Stimulated activated CD4-positive, alpha-beta T cell treated with anti-CD3 and anti-CD28 coated beads, Interleukin-1b, Interleukin-23, amount 100 ng/mL, for 1 hour (primary cell): ENCODE data around the gene RPA4.
"Not testable (repeated sequence)": the region's sequence is repeated elsewhere in the genome, so short reads cannot be mapped to it uniquely, and the experiment has no call there.

Experiments
- DNase-seq, 2 donors: peaks; one replicate each; pipeline ENCODE4 v3.0.0-alpha.2; 2020; ENCODE audit warnings: low read depth in 2 of 2

RPA4 gene, protein sequence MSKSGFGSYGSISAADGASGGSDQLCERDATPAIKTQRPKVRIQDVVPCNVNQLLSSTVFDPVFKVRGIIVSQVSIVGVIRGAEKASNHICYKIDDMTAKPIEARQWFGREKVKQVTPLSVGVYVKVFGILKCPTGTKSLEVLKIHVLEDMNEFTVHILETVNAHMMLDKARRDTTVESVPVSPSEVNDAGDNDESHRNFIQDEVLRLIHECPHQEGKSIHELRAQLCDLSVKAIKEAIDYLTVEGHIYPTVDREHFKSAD

DNA sequence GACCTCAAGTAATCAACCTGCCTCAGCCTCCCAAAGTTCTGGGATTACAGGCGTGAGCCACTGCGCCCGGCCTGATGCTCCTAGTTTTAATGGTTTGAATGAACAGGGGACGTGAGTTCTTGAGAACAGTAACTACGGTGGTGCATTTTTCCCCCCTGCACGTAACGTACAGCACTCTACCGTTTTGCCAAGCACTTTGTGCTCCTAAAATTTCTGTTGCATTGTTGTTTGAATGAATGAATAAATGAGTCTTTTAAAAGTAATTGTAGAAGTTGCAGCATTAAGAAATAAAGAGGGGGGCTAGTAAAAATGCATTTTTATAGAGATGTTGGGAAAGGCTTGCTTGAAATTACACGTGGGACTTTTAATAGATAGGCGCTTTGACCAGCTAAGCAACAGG is at the start of gene RPA4:
Gene RPA4, plus strand, starts transcription at position 301 of the 400 bp plus-strand sequence. CDS start 403 bp downstream, outside the sequence.
- no peak for DNase-seq

DNA sequence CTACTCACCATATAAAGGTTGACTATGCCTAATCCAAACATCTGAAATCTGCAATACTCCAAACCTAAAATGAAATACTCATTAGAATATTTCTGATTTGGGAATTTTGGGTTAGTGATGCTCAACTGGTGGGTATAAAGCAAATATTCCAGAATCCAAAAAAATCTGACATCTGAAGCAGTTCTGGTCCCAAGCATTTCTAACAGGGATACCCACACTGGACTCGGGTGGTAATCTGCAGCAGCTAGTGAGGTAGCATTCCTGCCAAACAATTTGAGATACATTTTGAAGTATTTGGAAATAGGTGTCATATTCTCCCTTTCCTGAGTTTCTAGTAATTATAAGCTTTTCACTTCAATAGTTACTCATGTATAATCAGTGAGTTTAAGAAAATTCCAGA is 49.6 kb upstream of the RPA4 start:
- no peak for DNase-seq

DNA sequence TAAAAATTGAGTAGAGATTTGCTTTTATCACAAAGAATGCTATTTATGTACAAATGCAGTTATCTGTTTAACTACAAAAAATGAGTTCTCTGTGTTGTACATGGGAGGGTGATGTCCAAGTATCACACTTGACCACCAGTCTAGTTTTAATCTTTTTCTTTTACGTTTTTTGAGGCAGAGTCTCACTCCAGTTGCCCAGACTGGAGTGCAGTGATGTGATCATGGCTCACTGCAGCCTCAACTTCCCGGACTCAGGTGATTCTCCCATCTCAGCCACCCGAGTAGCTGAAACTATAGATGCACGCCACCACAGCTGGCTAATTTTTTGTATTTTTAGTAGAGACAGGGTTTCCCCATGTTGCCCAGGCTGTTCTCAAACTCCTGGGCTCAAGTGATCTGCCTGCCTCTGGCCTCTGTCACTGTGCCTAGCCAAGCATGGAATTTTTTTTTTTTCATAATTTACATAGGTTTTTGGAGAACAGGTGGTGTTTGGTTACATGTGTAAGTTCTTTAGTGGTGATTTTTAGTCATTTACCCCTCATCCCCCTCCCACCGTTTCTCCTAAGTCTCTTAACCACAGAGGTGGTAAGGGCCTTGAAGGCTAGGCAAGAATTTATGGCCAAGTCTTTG is 47.9 kb upstream of the RPA4 start:
- no peak for DNase-seq

DNA sequence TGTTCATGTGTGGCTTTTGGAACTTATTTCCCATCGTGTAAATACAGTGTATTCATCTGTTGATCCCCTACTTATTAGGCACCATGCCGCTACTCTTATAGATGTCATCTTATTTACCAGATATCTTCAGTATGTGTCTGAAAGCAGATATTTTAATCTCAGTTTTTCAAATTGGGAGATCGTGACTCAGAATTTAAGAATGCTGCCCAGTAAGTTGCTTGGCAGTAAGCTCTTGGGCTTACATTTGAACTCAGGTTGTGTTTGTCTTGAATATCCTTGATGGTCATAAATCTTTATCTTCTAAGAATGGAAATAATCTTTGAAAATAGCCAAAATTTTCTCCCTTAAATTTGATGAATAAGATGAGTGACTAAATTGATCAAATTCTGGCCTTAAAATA is 45.9 kb upstream of the RPA4 start:
- no peak for DNase-seq

GRCh38 chrX:96838537-96838936 is 45.2 kb upstream of the RPA4 start:
- no peak for DNase-seq

- no peak for DNase-seq
Observed at GRCh38 chrX:96841325-96841724, 42.4 kb upstream of the RPA4 start.

- not testable (repeated sequence) for DNase-seq
Observed at GRCh38 chrX:96841866-96842265, 41.8 kb upstream of the RPA4 start.

GRCh38 chrX:96843566-96843965 is 40.1 kb upstream of the RPA4 start:
- DNase-seq: no peak

GRCh38 chrX:96846841-96847240 is 36.9 kb upstream of the RPA4 start:
- no peak for DNase-seq

DNA sequence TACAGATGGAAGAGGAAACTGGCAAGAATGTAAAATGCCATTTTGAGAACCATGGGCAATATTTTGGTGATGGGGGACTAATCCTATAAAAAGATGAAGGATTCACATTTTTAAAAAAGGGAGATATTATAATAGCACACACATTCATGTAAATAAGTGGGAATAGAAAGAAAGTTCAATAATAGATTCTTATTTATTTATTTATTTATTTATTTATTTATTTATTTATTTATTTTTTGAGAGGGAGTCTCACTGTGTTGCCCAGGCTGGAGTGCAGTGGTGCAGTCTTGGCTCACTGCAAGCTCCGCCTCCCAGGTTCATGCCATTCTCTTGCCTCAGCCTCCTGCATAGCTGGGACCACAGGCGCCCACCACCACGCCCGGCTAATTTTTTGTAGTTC is 24.3 kb upstream of the RPA4 start:
- not testable (repeated sequence) for DNase-seq

- no peak for DNase-seq
Observed at GRCh38 chrX:96861218-96861617, 22.5 kb upstream of the RPA4 start.

- DNase-seq: no peak
Observed at GRCh38 chrX:96861661-96862060, 22.0 kb upstream of the RPA4 start.

GRCh38 chrX:96884027-96884426 is 319 bp downstream of the RPA4 start:
- no peak for DNase-seq

DNA sequence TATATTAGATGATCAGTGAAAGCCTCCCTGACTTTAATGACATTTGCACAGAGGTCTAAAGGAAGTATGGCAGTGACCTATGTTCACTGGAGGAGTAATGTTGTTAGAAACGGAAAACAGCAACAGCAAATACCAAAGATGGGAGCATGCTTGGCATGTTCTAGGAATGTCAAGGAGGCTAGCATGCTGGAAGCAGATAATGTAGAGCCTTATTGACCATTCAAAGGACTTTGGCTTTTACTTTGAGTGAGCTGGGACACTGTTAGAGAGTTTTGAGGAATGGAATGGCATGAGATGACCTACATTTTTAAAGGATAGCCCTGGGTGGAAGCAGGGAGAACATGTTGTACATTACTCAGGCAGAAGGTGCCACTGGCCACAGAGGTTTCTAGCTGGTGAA is 6.0 kb downstream of the RPA4 start:
- DNase-seq: no peak

DNA sequence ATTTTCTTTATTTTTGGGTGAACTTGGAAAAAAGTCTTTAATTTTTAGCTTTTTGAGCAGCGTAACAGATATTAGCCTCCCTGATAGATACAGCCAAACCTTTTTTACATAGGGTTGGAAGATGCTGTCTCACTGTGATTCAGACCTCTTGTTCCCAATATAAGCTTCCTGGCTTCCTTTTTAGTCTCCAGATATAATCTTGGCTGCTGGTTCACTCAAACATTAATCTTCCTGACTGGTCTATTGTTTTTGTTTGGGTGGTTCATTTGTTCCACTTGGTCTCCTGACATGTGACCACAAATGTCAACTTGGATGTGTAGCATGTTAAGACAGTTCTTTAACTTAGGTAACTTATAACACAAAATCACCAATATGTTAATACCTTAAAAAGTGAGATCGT is 23.0 kb downstream of the RPA4 start:
- DNase-seq: no peak

DNA sequence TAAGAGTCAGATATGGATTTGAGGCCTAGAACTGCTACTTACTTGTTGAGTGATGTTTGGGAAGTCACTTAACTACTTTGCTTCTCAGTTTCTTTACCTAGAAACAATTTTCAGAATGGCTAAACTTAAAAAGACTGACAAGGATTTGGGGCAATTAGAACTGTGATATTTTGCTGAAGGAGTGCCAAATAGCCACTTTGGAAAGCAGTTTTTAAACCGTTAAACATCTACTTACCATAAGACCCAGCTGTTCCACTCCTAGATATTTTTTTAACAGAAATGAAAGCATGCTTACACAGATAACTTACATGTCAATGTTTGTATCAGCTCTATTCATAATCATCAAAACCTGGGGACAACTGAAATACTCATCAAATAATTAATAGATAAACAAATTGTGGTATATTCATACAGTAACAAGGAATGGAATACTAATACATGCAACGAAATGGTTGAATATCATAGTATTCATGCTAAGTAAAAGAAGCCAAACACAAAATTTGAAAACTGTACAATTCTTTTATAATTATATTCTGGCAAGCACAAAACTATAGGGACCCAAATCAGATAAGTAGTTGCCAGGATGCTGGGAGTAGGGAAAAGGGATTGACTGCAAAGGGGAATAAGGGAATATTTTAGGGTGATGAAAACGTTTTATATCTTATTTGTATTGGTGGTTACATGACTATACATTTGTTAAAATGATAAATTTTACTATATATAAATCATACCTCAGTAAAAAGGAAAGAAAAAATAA is 24.0 kb downstream of the RPA4 start:
- DNase-seq: no peak

- DNase-seq: no peak
Observed at GRCh38 chrX:96909291-96909690, 25.6 kb downstream of the RPA4 start.

GRCh38 chrX:96918864-96919263 is 35.2 kb downstream of the RPA4 start:
- DNase-seq: no peak

DNA sequence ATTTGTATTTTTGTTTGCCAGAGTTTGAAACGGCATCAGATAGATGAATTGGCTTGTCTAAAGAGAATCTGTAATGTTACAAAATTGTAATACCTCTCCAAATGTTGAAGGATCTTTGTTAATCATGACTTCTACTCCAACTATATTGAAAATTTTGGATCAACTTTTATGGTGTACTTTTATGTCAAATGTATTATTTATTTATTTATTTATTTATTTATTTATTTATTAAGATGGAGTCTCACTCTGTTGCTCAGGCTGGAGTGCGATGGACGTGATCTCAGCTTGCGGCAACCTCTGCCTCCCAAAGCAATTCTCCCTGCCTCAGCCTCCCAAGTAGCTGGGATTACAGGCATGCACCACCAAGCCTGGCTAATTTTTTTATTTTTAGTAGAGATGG is 36.0 kb downstream of the RPA4 start:
- no peak for DNase-seq

GRCh38 chrX:96924581-96924980 is 40.9 kb downstream of the RPA4 start:
- DNase-seq: no peak

- no peak for DNase-seq
Observed at GRCh38 chrX:96929036-96929435, 45.3 kb downstream of the RPA4 start.
